GM23338 (cell line): ENCODE results near the gene SPINT1. TPM values are rescaled to one million over a fixed set of nuclear protein-coding genes. Genes with fewer than 3 reads are reported as not detected.

ENCODE experiments used
- ATAC-seq: fragments of 200-7000 bp; cut with Tn5 transposase; 3 replicates; pipeline ENCODE4 v1.9.1; 2020
- DNase-seq: peaks from one replicate; pipeline ENCODE4 v3.0.0-alpha.2; 2015; ENCODE audit warnings: low spot score
- H2AFZ ChIP-seq: fragments of 200-600 bp; sonication (generic); 2 replicates; pipeline ENCODE4 v1.8.0; 2016; ENCODE audit warnings: antibody characterized with exemption, mild to moderate bottlenecking, moderate library complexity
- H3F3A ChIP-seq: fragments of 200-600 bp; sonication (generic); replicated peaks from 2 replicates; pipeline ENCODE4 v1.8.0; 2017; ENCODE audit warnings: antibody characterized with exemption, mixed run types, low read depth
- H3K27ac ChIP-seq: fragments of 200-600 bp; sonication (generic); 2 replicates; pipeline ENCODE4 v1.6.1; 2016; ENCODE audit warnings: low read depth
- H3K27me3 ChIP-seq: fragments of 200-600 bp; sonication (generic); 2 replicates; pipeline ENCODE4 v1.8.0; 2016; ENCODE audit warnings: mild to moderate bottlenecking, mixed run types, moderate library complexity; ENCODE audit not compliant: insufficient read depth
- H3K36me3 ChIP-seq: fragments of 200-600 bp; sonication (generic); 2 replicates; pipeline ENCODE4 v1.8.0; 2016; ENCODE audit warnings: mild to moderate bottlenecking; ENCODE audit not compliant: insufficient read depth
- H3K4me1 ChIP-seq: fragments of 200-600 bp; sonication (generic); 2 replicates; pipeline ENCODE4 v1.8.0; 2016; ENCODE audit warnings: mild to moderate bottlenecking, moderate library complexity; ENCODE audit not compliant: insufficient read depth
- H3K4me2 ChIP-seq: fragments of 200-600 bp; sonication (generic); 2 replicates; pipeline ENCODE4 v1.7.1; 2017; ENCODE audit warnings: mixed run types
- H3K4me3 ChIP-seq: fragments of 200-600 bp; sonication (generic); 2 replicates; pipeline ENCODE4 v1.6.1; 2016; ENCODE audit warnings: mixed run types
- H3K79me2 ChIP-seq: fragments of 200-600 bp; sonication (generic); replicated peaks from 2 replicates; pipeline ENCODE4 v1.8.0; 2017; ENCODE audit warnings: mild to moderate bottlenecking; ENCODE audit not compliant: insufficient read depth
- H3K9me2 ChIP-seq: fragments of 200-600 bp; sonication (generic); 2 replicates; pipeline ENCODE4 v1.8.0; 2017; ENCODE audit not compliant: insufficient read depth
- H4K20me1 ChIP-seq: fragments of 200-600 bp; sonication (generic); replicated peaks from 2 replicates; pipeline ENCODE4 v1.8.0; 2017; ENCODE audit warnings: mild to moderate bottlenecking; ENCODE audit not compliant: insufficient read depth
- H3K27ac Mint-ChIP-seq: 2 replicates; pipeline ENCODE4 v1.8.0; 2020; ENCODE audit warnings: inconsistent platforms, mild to moderate bottlenecking, moderate library complexity, mixed read lengths
- H3K27me3 Mint-ChIP-seq: 3 replicates; pipeline ENCODE4 v1.8.0; 2022; ENCODE audit warnings: low read depth, mild to moderate bottlenecking, moderate library complexity, mixed read lengths, inconsistent platforms; ENCODE audit not compliant: insufficient read depth, poor library complexity
- H3K36me3 Mint-ChIP-seq: 3 replicates; pipeline ENCODE4 v1.8.0; 2021; ENCODE audit warnings: low read depth, mild to moderate bottlenecking, inconsistent platforms, moderate library complexity, mixed read lengths
- H3K4me1 Mint-ChIP-seq: 3 replicates; pipeline ENCODE4 v1.8.0; 2020; ENCODE audit warnings: mild to moderate bottlenecking, inconsistent platforms, mixed read lengths
- H3K4me3 Mint-ChIP-seq: 3 replicates; pipeline ENCODE4 v1.8.0; 2021; ENCODE audit warnings: moderate library complexity, mild to moderate bottlenecking, inconsistent platforms, mixed read lengths
- H3K9me3 Mint-ChIP-seq: 3 replicates; pipeline ENCODE4 v1.8.0; 2020; ENCODE audit warnings: moderate library complexity, mild to moderate bottlenecking, inconsistent platforms, mixed read lengths
- EZH2 ChIP-seq: fragments of 200-600 bp; sonication (generic); IDR thresholded peaks from one replicate; pipeline ENCODE4 v1.8.0; 2017; ENCODE audit warnings: antibody characterized with exemption, mild to moderate bottlenecking, low read depth; ENCODE audit not compliant: unreplicated experiment
- ZNF114 ChIP-seq: fragments of 250-450 bp; sonication (Bioruptor Pico); IDR thresholded peaks from 2 replicates; pipeline ENCODE4 v1.5.0; 2020; ENCODE audit warnings: mild to moderate bottlenecking, moderate library complexity
- ZNF331 ChIP-seq: fragments of 250-450 bp; sonication (Bioruptor Pico); IDR thresholded peaks from 2 replicates; pipeline ENCODE4 v1.5.0; 2020; ENCODE audit warnings: low read depth, mild to moderate bottlenecking, moderate library complexity
- polyA plus RNA-seq: library from polyadenylated mRNA; unstranded; fragments of >200 nt; fragmentation: Nextera tagmentation; extraction: Ambion mirVana; gene quantifications from 2 replicates; pipeline ENCODE4 v1.2.1, GENCODE V29; 2016
- total RNA-seq: library from RNA; depleted of rRNA; stranded (reverse); fragments of >200 nt; shearing (Covaris generic); gene quantifications from 2 replicates; pipeline ENCODE4 v1.2.3, GENCODE V29; 2014
- TF ChIP-seq, protein P1 (sequence below): IDR thresholded peaks from one replicate; pipeline ENCODE4 v1.6.1; 2018; ENCODE audit warnings: antibody characterized with exemption; ENCODE audit not compliant: unreplicated experiment
- TF ChIP-seq, protein P2 (sequence below): fragments of 250-450 bp; sonication (Bioruptor Pico); IDR thresholded peaks from 2 replicates; pipeline ENCODE4 v1.5.0; 2020; ENCODE audit warnings: mild to moderate bottlenecking, moderate library complexity
- TF ChIP-seq, protein P3 (sequence below), 2 experiments: fragments of 200-600 bp in 1 of 2; sonication (generic) in 1 of 2; conservative IDR thresholded peaks; 2 replicates each; pipeline versions ENCODE4 v1.5.1 to v1.6.1; 2016 to 2017; ENCODE audit warnings: antibody characterized with exemption in 2 of 2, low read depth in 2 of 2, mild to moderate bottlenecking in 2 of 2, moderate library complexity in 1 of 2

SPINT1 gene
- total and polyA plus RNA-seq, 2 experiments from 2014 or later, result 41.3 to 253 TPM

DNA sequence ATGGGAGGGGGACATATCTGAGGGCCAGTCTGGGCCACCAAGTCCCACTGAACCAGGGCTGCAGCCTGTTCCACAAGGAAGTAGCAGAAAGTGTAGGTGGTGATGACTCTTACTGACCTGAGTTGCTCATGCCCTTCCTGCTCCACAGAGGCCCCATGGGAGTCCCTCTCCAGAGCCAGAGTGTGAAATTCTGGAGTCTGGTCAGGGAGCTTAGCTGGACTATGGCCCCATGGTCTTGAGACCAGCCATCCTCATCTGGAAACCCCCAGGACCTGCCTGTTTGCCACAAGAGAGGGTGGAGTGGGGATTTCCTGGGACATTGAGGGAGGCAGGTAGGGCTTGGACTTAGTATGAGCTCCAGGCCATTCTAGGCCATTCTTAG lies 3.0 kb downstream of the SPINT1 start (continued):
- TF ChIP-seq, protein P1, sequence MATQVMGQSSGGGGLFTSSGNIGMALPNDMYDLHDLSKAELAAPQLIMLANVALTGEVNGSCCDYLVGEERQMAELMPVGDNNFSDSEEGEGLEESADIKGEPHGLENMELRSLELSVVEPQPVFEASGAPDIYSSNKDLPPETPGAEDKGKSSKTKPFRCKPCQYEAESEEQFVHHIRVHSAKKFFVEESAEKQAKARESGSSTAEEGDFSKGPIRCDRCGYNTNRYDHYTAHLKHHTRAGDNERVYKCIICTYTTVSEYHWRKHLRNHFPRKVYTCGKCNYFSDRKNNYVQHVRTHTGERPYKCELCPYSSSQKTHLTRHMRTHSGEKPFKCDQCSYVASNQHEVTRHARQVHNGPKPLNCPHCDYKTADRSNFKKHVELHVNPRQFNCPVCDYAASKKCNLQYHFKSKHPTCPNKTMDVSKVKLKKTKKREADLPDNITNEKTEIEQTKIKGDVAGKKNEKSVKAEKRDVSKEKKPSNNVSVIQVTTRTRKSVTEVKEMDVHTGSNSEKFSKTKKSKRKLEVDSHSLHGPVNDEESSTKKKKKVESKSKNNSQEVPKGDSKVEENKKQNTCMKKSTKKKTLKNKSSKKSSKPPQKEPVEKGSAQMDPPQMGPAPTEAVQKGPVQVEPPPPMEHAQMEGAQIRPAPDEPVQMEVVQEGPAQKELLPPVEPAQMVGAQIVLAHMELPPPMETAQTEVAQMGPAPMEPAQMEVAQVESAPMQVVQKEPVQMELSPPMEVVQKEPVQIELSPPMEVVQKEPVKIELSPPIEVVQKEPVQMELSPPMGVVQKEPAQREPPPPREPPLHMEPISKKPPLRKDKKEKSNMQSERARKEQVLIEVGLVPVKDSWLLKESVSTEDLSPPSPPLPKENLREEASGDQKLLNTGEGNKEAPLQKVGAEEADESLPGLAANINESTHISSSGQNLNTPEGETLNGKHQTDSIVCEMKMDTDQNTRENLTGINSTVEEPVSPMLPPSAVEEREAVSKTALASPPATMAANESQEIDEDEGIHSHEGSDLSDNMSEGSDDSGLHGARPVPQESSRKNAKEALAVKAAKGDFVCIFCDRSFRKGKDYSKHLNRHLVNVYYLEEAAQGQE, result no peak

DNA sequence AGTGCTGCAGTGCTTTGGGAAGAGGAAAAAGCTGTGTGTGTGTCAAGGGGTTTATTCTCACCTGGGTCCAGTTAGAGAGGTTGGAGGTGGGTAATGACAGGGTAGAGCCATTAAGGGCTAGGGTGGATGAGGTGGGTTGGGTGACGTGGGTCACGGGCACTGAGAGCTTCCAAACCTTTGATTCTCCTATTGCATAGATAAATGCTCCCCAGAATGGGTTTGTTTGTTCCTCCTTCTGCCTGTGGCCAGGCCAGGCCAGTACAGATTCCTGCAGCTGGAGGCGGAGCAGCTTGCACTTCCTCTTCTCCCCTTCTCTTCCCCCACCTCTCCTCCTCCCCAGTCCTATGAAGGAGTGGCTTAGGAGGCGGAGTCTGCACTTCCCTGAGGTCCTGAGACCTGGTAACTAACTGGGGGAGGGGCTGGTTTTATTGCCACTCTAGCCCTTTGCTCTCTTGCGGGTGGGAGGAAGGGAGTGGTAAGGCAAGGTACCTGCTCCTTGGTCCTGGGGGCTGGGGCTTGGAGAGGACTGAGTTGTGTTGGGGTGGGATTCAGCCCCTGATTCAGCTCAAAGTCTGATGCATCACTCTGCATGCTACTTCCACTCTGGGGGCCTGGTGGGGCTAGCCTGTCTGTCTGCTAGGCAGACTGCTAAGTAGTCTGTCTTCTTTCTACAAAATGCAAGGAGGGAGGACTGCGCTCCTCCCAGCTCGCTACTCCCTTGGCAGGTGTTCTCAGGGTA lies 3.5 kb downstream of the SPINT1 start:
- DNase-seq, result peak; percentile 81
- peak overlapping the region; percentile 100 for H3K4me2 ChIP-seq
- peaks cover 36% of the 10 kb centered on the region for H3K4me1 ChIP-seq
- TF ChIP-seq, protein P1, result no peak
- TF ChIP-seq, protein P2, sequence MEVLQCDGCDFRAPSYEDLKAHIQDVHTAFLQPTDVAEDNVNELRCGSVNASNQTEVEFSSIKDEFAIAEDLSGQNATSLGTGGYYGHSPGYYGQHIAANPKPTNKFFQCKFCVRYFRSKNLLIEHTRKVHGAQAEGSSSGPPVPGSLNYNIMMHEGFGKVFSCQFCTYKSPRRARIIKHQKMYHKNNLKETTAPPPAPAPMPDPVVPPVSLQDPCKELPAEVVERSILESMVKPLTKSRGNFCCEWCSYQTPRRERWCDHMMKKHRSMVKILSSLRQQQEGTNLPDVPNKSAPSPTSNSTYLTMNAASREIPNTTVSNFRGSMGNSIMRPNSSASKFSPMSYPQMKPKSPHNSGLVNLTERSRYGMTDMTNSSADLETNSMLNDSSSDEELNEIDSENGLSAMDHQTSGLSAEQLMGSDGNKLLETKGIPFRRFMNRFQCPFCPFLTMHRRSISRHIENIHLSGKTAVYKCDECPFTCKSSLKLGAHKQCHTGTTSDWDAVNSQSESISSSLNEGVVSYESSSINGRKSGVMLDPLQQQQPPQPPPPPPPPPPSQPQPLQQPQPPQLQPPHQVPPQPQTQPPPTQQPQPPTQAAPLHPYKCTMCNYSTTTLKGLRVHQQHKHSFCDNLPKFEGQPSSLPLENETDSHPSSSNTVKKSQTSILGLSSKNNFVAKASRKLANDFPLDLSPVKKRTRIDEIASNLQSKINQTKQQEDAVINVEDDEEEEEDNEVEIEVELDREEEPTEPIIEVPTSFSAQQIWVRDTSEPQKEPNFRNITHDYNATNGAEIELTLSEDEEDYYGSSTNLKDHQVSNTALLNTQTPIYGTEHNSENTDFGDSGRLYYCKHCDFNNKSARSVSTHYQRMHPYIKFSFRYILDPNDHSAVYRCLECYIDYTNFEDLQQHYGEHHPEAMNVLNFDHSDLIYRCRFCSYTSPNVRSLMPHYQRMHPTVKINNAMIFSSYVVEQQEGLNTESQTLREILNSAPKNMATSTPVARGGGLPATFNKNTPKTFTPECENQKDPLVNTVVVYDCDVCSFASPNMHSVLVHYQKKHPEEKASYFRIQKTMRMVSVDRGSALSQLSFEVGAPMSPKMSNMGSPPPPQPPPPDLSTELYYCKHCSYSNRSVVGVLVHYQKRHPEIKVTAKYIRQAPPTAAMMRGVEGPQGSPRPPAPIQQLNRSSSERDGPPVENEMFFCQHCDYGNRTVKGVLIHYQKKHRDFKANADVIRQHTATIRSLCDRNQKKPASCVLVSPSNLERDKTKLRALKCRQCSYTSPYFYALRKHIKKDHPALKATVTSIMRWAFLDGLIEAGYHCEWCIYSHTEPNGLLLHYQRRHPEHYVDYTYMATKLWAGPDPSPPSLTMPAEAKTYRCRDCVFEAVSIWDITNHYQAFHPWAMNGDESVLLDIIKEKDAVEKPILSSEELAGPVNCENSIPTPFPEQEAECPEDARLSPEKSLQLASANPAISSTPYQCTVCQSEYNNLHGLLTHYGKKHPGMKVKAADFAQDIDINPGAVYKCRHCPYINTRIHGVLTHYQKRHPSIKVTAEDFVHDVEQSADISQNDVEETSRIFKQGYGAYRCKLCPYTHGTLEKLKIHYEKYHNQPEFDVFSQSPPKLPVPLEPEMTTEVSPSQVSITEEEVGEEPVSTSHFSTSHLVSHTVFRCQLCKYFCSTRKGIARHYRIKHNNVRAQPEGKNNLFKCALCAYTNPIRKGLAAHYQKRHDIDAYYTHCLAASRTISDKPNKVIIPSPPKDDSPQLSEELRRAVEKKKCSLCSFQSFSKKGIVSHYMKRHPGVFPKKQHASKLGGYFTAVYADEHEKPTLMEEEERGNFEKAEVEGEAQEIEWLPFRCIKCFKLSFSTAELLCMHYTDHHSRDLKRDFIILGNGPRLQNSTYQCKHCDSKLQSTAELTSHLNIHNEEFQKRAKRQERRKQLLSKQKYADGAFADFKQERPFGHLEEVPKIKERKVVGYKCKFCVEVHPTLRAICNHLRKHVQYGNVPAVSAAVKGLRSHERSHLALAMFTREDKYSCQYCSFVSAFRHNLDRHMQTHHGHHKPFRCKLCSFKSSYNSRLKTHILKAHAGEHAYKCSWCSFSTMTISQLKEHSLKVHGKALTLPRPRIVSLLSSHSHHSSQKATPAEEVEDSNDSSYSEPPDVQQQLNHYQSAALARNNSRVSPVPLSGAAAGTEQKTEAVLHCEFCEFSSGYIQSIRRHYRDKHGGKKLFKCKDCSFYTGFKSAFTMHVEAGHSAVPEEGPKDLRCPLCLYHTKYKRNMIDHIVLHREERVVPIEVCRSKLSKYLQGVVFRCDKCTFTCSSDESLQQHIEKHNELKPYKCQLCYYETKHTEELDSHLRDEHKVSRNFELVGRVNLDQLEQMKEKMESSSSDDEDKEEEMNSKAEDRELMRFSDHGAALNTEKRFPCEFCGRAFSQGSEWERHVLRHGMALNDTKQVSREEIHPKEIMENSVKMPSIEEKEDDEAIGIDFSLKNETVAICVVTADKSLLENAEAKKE (CRISPR knock-in tag), result no peak
- TF ChIP-seq EZH2, result no peak
- no peak for TF ChIP-seq ZNF331
- TF ChIP-seq, protein P3, sequence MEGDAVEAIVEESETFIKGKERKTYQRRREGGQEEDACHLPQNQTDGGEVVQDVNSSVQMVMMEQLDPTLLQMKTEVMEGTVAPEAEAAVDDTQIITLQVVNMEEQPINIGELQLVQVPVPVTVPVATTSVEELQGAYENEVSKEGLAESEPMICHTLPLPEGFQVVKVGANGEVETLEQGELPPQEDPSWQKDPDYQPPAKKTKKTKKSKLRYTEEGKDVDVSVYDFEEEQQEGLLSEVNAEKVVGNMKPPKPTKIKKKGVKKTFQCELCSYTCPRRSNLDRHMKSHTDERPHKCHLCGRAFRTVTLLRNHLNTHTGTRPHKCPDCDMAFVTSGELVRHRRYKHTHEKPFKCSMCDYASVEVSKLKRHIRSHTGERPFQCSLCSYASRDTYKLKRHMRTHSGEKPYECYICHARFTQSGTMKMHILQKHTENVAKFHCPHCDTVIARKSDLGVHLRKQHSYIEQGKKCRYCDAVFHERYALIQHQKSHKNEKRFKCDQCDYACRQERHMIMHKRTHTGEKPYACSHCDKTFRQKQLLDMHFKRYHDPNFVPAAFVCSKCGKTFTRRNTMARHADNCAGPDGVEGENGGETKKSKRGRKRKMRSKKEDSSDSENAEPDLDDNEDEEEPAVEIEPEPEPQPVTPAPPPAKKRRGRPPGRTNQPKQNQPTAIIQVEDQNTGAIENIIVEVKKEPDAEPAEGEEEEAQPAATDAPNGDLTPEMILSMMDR (conservative IDR thresholded peaks at IDR 0.05; ENCODE audit: low read depth in 2 of 2), result no peak
- TF ChIP-seq ZNF114, result no peak

More for the DNA sequence above, 3.5 kb downstream of the SPINT1 start:
- Mint-ChIP-seq H3K27me3 (peaks cover 23% of the 10 kb centered on the region), H3K9me3 (0 out of 3 replicates have a peak, but pooled peaks cover 3% of the 10 kb centered on the region), H3K27ac (0 out of 2 replicates have a peak overlapping the region, but pooled peaks have one; percentile 5), H3K4me3 (peak overlapping the region; percentile 99), H3K4me1 (peaks cover 42% of the 10 kb centered on the region), H3K36me3 (peaks cover 67% of the 10 kb centered on the region)
- Histone ChIP-seq H3K27ac (0 out of 2 replicates have a peak overlapping the region, but pooled peaks have one; percentile 50), H3K36me3 (peaks cover 7% of the 10 kb centered on the region), H2AFZ (no peak overlapping the region), H3K9me2 (no peaks in the 10 kb centered on the region), H3F3A (peaks cover 7% of the 10 kb centered on the region; the same call in 1 of the 2 replicates), H3K4me3 (peak overlapping the region; percentile 97), H3K27me3 (0 out of 2 replicates have a peak, but pooled peaks cover 4% of the 10 kb centered on the region), H3K79me2 (peaks cover 71% of the 10 kb centered on the region), H4K20me1 (peaks cover 36% of the 10 kb centered on the region)
- ATAC-seq, result peak; percentile 18
